ENCODE results near the gene GYPB. TPM values are rescaled to one million over a fixed set of nuclear protein-coding genes. Genes with fewer than 3 reads are reported as not detected.
A peak's percentile ranks its signal among the peaks of the same experiment; 100 is the strongest.
"Not testable (repeated sequence)": the region's sequence is repeated elsewhere in the genome, so short reads cannot be mapped to it uniquely, and the experiment has no call there.

The GYPB gene
- total and polyA plus RNA-seq, 4 donors = 1.7 to 44.1 (median 11.0) TPM; not detected in 1

DNA sequence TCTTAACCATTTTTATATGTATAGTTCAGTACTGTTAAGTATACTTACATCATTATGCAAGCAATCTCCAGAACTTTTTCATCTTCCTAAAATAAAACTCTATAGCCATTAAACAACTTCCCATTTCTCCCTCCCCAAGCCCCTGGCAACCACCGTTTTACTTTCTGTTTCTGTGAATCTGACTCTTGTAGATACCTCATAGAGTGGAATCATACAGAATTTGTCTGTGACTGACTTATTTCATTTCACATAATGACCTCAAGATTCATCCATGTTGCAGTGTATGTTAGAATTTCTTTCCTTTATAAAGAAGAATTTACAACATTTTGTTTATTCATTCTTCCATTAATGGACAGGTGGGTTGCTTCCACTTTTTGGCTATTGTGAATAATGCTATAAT is 13.4 kb upstream of the GYPB start:
- WGBS (ENCODE audit: insufficient coverage) = no CpG with 5 or more reads among the region's 1 CpG
- not testable (repeated sequence) for DNase-seq (ENCODE audit: low read depth in 4 of 6, low spot score in 6 of 6); H3K36me3 ChIP-seq (ENCODE audit: control insufficient read depth, insufficient read depth, low read length)

DNA sequence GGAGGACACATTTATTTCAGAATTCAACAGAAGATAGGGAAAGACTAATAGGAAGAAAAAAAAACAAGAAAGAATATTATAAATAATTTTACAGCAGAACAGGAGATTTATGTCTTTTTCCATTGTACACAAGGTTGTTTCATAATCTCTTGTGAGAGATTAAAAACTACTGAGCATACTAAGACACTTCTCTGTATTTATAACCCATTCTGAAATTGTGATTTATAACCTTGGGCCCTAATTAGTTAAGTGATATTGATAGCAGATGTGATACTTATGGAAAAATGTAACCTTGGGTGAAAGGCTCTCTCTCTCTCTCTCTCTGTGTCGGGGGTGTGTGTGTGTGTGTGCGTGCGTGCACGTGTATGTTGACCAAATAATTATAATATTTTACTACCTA is 12.7 kb upstream of the GYPB start:
- WGBS (ENCODE audit: insufficient coverage) = no CpG with 5 or more reads among the region's 4 CpGs

More for the DNA sequence above, 13.4 kb upstream of the GYPB start:
- H3K9me3 ChIP-seq (ENCODE audit: control insufficient read depth, insufficient read depth, low read length); H3K27me3 ChIP-seq (ENCODE audit: control insufficient read depth, insufficient read depth, low read length); H3K27ac ChIP-seq (ENCODE audit: low read depth, low read length); H3K4me1 ChIP-seq (ENCODE audit: control insufficient read depth, insufficient read depth, low read length); H3K4me3 ChIP-seq (ENCODE audit: low read depth, low read length): not testable (repeated sequence)

GRCh38 chr4:144031369-144031768 is 12.2 kb upstream of the GYPB start:
- not testable (repeated sequence) for H3K9me3 ChIP-seq (ENCODE audit: control insufficient read depth, insufficient read depth, low read length); H3K27ac ChIP-seq (ENCODE audit: low read depth, low read length); H3K4me1 ChIP-seq (ENCODE audit: control insufficient read depth, insufficient read depth, low read length); H3K4me3 ChIP-seq (ENCODE audit: low read depth, low read length); H3K36me3 ChIP-seq (ENCODE audit: control insufficient read depth, insufficient read depth, low read length); H3K27me3 ChIP-seq (ENCODE audit: control insufficient read depth, insufficient read depth, low read length)
- DNase-seq (ENCODE audit: low read depth in 4 of 6, low spot score in 6 of 6) = peak in 1 of 6 donors; percentile 5
- 83% methylated on average over 3 of the region's 3 CpGs for WGBS (ENCODE audit: insufficient coverage)

More for the DNA sequence above, 12.7 kb upstream of the GYPB start:
- H3K27ac ChIP-seq (ENCODE audit: low read depth, low read length); H3K36me3 ChIP-seq (ENCODE audit: control insufficient read depth, insufficient read depth, low read length); H3K4me1 ChIP-seq (ENCODE audit: control insufficient read depth, insufficient read depth, low read length); H3K27me3 ChIP-seq (ENCODE audit: control insufficient read depth, insufficient read depth, low read length); H3K4me3 ChIP-seq (ENCODE audit: low read depth, low read length); DNase-seq (ENCODE audit: low read depth in 4 of 6, low spot score in 6 of 6); H3K9me3 ChIP-seq (ENCODE audit: control insufficient read depth, insufficient read depth, low read length): not testable (repeated sequence)

- H3K27ac ChIP-seq (ENCODE audit: low read depth, low read length); H3K4me3 ChIP-seq (ENCODE audit: low read depth, low read length); DNase-seq (ENCODE audit: low read depth in 4 of 6, low spot score in 6 of 6); H3K9me3 ChIP-seq (ENCODE audit: control insufficient read depth, insufficient read depth, low read length); H3K27me3 ChIP-seq (ENCODE audit: control insufficient read depth, insufficient read depth, low read length); H3K36me3 ChIP-seq (ENCODE audit: control insufficient read depth, insufficient read depth, low read length); H3K4me1 ChIP-seq (ENCODE audit: control insufficient read depth, insufficient read depth, low read length): not testable (repeated sequence)
- 100% methylated on average over 2 of the region's 4 CpGs for WGBS (ENCODE audit: insufficient coverage)
These were observed 11.5 kb upstream of the GYPB start for GRCh38 chr4:144030708-144031107.

GRCh38 chr4:144026682-144027081 is 7.5 kb upstream of the GYPB start:
- not testable (repeated sequence) for H3K27me3 ChIP-seq (ENCODE audit: control insufficient read depth, insufficient read depth, low read length); H3K27ac ChIP-seq (ENCODE audit: low read depth, low read length); DNase-seq (ENCODE audit: low read depth in 4 of 6, low spot score in 6 of 6); H3K9me3 ChIP-seq (ENCODE audit: control insufficient read depth, insufficient read depth, low read length); H3K4me3 ChIP-seq (ENCODE audit: low read depth, low read length); H3K4me1 ChIP-seq (ENCODE audit: control insufficient read depth, insufficient read depth, low read length); H3K36me3 ChIP-seq (ENCODE audit: control insufficient read depth, insufficient read depth, low read length)
- WGBS (ENCODE audit: insufficient coverage) = no CpG with 5 or more reads among the region's 4 CpGs

DNA sequence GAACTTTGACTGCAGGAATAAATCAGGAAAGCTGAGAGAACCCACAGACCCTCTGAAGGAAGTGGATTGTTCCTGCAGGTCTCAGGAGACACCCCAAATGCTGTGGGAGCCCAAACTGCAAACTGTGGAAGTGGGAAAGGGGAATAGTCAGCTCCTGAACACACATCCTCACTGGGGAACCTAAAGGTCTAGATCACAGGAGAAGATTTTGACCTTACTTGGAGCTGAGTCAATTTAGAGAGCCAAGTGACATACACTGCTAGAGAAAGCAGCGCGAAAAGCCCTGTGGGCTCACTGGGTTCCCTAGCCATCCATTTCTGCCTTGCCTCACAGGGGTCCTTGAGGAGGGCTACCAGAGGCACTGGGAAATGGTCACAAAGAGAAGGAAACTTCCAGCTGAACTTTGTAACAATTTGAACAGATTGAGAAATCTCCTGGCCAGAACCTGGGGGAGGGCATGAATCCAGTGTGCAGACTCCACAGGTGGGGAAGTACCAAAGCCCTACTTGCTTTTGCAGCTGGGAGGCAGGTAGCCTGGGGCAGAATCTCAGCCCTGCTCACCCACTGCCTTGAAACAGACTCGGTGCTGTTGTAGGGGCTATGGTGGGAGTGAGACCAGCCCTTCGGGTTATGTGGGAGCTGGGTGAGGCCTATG is 5.3 kb upstream of the GYPB start:
- not testable (repeated sequence) for H3K36me3 ChIP-seq (ENCODE audit: control insufficient read depth, insufficient read depth, low read length); H3K4me3 ChIP-seq (ENCODE audit: low read depth, low read length); H3K27ac ChIP-seq (ENCODE audit: low read depth, low read length); H3K9me3 ChIP-seq (ENCODE audit: control insufficient read depth, insufficient read depth, low read length); H3K4me1 ChIP-seq (ENCODE audit: control insufficient read depth, insufficient read depth, low read length); DNase-seq (ENCODE audit: low read depth in 4 of 6, low spot score in 6 of 6); H3K27me3 ChIP-seq (ENCODE audit: control insufficient read depth, insufficient read depth, low read length)
- WGBS (ENCODE audit: insufficient coverage) = no CpG with 5 or more reads among the region's 4 CpGs

GRCh38 chr4:144022772-144023400 is 3.7 kb upstream of the GYPB start:
- not testable (repeated sequence) for H3K36me3 ChIP-seq (ENCODE audit: control insufficient read depth, insufficient read depth, low read length); H3K27ac ChIP-seq (ENCODE audit: low read depth, low read length); H3K4me3 ChIP-seq (ENCODE audit: low read depth, low read length); DNase-seq (ENCODE audit: low read depth in 4 of 6, low spot score in 6 of 6); H3K4me1 ChIP-seq (ENCODE audit: control insufficient read depth, insufficient read depth, low read length); H3K9me3 ChIP-seq (ENCODE audit: control insufficient read depth, insufficient read depth, low read length); H3K27me3 ChIP-seq (ENCODE audit: control insufficient read depth, insufficient read depth, low read length)
- no CpG with 5 or more reads among the region's 3 CpGs for WGBS (ENCODE audit: insufficient coverage)

DNA sequence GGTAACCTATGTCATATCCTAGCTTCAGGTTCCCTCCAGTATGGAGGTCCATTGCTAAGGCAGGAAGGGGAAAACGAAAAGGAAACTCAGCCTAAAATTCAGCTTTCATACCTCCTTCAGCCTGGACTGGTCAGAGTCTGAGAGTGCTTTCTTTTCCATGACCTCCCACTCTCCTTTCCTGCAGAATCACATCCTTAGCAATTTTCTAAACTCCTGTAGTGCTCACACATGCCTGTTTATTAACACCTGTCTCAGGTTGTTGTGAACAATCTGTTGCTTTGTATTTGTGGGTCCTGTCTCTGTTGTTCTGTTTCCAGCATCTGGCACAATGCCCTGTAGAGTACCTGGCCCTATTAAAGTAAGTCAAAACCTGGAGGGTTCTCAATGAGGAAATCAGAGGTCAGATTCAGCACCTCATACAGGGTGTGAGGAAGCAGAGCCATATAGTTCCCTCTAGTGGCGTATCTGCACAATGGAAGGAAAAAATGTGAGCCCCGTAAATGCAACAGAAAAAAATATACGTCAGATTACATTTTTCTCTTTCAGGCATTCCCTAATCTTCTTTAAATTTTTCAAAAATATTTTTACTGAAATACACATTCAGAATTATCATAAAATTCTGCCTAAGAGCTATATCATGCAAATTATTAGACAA is 2.3 kb upstream of the GYPB start:
- H3K27ac ChIP-seq (ENCODE audit: low read depth, low read length); H3K9me3 ChIP-seq (ENCODE audit: control insufficient read depth, insufficient read depth, low read length); H3K4me3 ChIP-seq (ENCODE audit: low read depth, low read length); H3K36me3 ChIP-seq (ENCODE audit: control insufficient read depth, insufficient read depth, low read length); H3K27me3 ChIP-seq (ENCODE audit: control insufficient read depth, insufficient read depth, low read length); H3K4me1 ChIP-seq (ENCODE audit: control insufficient read depth, insufficient read depth, low read length): not testable (repeated sequence)
- WGBS (ENCODE audit: insufficient coverage) = 20% methylated on average over 1 of the region's 4 CpGs
- DNase-seq (ENCODE audit: low read depth in 4 of 6, low spot score in 6 of 6) = peak in 2 of 6 donors; percentile 10 to 64

- H3K36me3 ChIP-seq (ENCODE audit: control insufficient read depth, insufficient read depth, low read length); H3K27ac ChIP-seq (ENCODE audit: low read depth, low read length); H3K9me3 ChIP-seq (ENCODE audit: control insufficient read depth, insufficient read depth, low read length); H3K4me3 ChIP-seq (ENCODE audit: low read depth, low read length); H3K27me3 ChIP-seq (ENCODE audit: control insufficient read depth, insufficient read depth, low read length); H3K4me1 ChIP-seq (ENCODE audit: control insufficient read depth, insufficient read depth, low read length); DNase-seq (ENCODE audit: low read depth in 4 of 6, low spot score in 6 of 6): not testable (repeated sequence)
- WGBS (ENCODE audit: insufficient coverage) = no CpG with 5 or more reads among the region's 3 CpGs
These were observed 768 bp downstream of the GYPB start for GRCh38 chr4:144018223-144019000.
